Stomach (tissue), 4 donors: Measurements from ENCODE around the gene TAT.

Experiments
- CTCF ChIP-seq, 7 experiments: fragments of 450-650 bp in 4 of 7; fragments of 200-600 bp in 3 of 7; sonication (generic) in 3 of 7; IDR thresholded peaks; one replicate each; pipeline ENCODE4 v1.5.1; 2016 to 2019; ENCODE audit warnings: antibody characterized with exemption in 7 of 7, control low read depth in 2 of 7, mild to moderate bottlenecking in 1 of 7
- EP300 ChIP-seq: sonication (generic); formaldehyde crosslinking; IDR thresholded peaks from one replicate; pipeline ENCODE4 v1.6.1; 2017; ENCODE audit warnings: antibody characterized with exemption
- POLR2A ChIP-seq, 4 donors: fragments of 450-650 bp; IDR thresholded peaks; one replicate each; pipeline ENCODE4 v1.6.1; 2016; ENCODE audit warnings: antibody characterized with exemption in 4 of 4, control low read depth in 2 of 4, mild to moderate bottlenecking in 1 of 4, moderate library complexity in 1 of 4
- POLR2AphosphoS5 ChIP-seq, 3 donors: sonication (generic); formaldehyde crosslinking; IDR thresholded peaks; one replicate each; pipeline ENCODE4 v1.6.1; 2016; ENCODE audit warnings: antibody characterized with exemption in 3 of 3

DNA sequence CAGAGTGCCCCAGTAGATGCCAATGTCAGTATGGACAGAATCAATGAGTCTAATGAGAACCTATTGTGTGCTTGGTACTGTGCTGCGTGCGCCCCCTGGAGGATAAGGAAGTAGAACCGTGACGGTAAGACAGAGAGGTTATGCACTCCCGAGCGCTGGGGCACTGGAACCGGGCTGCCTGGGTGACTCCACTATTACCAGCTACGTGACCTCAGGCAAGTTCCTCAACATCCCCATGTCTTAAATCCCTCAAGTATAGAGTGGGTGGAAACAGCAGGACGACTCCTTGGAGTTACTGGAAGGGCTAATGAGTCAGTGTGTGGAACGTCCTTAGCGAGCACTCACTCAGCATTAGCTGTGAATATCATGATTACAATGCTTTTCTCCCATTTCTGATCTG is 34.5 kb downstream of the TAT start:
- TF ChIP-seq CTCF (IDR thresholded peaks at IDR 0.05): peak in 4 of 7 experiments; percentile 8 to 24 (median 12)
- no peak for TF ChIP-seq POLR2A (IDR thresholded peaks at IDR 0.05)
- no peak for TF ChIP-seq EP300
- no peak for TF ChIP-seq POLR2AphosphoS5 (IDR thresholded peaks at IDR 0.05)
